GM18907 (cell line): Measurements from ENCODE around the gene ELL.

Experiments used
- ATAC-seq: cut with Tn5 transposase; IDR thresholded peaks from one replicate; pipeline ENCODE4 v1.9.1; 2021; ENCODE audit warnings: mild to moderate bottlenecking, moderate library complexity; ENCODE audit not compliant: unreplicated experiment

ELL gene

DNA sequence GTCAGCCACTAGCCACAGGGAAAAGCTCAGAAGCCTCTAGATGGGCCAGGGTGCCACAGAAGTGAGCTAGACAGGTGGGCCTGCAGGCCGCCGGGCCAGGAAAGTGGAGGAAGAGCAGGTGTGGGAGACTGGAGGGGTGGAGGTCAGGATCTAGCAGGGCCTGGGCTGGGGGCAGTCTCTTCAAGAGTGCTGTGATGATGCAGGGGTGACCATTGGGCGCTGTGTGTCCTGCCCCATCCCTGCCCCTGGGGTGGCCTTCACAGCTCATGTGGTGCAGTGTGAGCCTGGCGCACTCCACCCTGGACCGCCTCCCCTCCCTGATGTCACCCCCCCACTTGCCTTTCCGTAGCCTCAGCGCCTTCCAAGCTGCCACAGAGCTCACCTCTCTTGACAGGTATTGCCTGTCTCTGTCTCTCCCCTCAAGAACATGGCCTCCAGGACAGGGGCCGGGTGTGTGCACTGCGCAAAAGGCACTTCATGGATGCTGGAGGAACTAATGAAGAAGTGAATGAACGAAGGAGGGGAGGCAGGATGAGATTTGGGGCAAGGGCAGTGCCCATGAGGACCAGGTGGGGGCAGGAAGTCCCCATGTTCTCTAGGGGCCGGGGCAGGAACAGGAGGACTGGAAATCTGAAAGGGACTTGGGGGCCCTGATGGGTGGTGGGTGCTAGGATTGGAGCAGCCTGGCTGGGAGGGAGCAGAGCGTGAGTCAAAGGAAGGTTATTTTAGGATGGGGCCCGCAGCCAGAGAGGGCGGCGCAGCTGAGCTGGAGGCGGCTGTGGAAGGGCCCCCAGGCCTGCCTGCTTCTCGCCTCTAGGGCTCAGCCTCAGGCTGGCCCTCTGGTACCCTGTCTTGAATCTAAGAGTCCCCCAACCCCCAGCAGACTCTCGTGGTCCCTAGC lies 96.1 kb downstream of the ELL start:
- no peak for ATAC-seq

DNA sequence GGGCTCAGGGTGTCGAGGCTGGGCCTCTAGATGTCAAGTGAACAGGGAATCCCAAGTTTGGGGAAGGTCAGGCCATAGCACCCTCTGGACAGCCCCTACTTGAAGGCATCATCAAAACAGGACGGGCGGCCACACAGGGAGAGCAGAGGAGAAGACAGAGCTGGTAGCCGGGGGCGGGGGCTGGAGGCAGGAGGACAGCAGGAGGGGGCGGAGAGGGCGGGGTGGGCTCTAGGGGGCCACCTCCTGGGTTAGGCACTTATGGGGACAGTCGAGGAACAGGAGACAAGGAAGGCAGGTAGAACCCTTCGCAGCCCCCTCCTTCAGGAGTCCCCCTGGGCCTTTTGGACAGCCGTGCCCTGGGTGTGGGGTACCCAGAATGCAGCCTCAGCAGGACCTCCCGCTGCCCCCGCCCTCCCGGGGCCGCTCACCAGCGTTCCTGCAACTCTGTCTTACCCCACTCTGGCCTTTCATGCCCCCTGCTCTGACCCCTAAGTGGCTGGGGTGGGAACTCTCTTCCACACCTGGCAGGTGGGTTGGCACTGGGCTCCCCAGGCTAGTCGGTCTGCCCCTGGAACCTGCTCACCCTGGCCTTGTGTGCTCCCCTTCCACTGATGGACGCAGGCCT lies 96.9 kb downstream of the ELL start:
- ATAC-seq, result no peak

DNA sequence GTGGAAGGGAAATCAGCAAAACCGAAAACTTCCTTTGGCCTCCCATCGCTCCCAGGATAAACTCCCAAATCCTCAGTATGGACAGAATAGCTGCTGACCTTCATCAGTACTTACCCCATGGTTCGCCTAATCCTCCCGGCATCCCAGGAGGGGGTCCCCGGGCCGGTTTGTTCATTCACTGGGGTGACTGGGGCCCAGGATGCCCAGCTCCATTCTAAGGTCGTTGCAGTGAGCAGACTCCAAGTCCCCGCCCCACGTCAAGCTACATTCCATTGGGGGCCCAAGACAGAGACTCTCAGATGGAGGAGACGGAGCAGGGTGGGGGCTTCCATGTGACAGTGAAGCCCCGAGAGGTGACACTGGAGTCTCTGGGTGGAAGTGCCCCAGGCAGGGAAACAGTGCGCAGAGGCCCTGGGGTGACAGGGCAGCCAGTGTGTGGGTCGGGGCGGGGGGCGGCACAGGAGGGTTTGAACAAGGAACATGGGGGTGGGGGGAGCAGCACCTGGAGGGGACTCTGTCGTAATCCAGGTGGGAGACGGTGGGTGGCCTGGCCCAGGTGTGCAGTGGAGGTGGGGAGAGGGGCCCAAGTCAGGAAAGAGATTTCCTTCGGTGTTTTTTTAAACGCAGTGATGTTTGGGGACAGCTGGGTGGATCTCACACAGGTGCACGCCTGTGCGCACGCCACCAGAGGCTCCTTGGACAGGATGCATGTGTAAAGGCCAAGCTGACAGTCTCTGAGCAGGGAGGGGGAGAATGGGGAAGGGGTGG lies 97.6 kb downstream of the ELL start:
- ATAC-seq, result no peak

DNA sequence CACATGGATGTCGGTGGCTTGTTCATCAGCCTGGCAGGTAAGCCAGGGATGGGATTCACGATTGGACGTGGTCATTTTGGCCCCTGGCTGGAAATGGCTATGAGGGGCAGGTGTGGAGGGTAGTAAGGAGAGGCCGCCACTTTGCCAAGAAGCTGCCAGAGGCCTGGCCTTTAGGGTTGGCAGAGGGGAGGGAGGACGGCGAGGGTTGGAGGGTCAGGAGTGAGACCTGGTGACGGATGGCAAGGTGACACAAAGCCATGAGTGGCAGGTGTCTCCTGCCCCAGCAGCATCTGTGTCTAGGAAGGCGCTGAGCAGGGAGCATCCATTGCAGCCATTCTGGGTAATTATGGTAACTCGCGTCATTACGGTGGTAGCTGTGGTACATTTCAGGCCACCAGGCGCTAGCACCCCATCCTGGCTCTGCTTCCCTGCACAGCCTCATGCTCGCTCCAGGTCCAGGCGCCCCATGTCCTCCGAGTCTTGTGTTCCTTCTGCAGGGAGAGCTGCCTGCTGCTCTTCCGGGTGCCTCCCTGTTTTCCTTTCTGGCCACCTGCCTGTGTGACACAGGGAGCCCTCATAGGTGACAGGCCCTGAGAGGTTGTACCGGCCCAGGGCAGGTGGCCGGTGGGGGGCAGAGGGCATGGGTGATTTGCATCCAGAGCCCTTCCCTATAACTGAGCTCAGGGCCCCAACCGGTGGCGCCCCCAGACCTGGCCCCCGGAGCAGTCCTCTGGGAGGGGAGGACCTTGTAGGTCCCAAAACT lies 98.4 kb downstream of the ELL start:
- no peak for ATAC-seq

DNA sequence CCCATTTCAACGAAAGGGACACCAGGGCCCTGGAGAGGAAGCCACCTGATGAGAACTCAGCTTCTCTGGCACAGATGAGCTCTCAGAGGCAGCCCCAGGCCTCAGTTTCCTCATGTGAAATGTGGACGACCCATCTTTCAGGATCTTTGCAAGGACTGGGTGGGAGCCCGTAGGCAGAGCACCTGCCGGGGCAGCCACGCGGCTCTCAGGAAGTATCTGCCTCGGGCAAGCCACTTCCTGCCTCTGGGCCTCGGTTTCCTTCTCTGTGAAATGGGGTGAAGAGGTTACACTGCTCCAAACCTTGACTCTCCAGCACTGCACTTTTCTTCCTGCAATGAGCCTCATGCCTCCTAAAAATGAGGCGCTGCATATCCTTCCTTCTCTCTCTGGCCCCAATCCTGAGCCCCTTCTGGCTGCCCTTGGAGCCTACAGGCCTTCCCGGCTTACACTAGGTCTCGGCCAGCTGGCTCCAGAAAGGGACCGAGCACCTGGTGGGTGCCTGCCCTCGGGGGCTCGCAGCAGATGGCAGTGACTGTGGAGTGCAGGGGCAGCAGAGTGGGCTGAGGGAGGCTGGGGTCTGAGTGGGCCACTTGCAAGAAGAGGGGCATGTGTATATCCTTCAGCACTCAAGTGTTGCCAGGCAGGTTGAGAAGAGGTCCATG lies 99.2 kb downstream of the ELL start:
- no peak for ATAC-seq

DNA sequence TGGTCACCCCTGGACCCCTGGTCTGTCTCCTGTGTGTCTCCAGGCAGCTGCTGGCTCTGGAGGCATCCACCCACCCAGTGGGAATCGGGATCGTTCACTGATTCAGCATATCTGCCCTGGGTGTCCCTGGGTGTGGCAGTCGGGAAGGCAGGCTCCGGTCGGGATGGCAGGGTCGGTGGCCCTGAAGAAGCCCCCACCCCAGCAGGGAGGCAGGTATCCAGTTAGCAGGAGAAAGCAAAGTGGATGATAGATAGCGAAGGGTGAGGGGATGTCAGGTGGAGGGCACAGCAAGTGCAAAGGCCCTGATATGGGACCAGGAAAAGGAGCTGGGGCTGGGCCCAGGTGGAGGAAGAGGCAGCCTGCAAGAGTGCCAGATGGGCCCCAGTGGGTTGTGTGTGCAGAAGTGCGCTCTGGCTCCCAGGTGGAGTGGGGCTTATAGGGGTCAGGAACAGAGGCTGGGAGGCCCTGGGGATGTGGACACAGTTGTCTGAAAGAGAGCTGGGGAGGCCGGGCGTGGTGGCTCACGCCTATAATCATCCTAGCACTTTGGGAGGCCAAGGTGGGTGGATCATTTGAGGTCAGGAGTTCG lies 100.4 kb downstream of the ELL start:
- ATAC-seq, result no peak

DNA sequence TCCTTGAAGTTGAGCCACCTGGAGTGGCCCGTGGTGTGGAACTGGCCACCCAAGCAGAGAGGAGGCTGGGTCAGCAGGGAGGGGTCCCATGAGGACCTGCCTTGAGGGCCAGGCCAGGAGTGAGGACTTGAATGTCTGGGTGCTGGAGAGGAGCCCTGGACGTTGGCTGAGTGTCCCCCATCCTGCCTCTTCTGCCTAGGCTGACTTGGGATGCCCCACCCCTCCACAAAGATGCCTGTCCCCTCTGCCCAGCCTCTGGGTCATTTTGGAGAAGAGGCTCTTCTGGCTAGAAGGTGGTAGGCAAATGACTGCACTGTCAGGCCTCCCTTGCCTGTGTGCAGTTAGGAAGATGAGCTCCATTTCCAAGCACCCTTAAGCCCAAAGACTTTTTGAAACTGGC lies 100.9 kb downstream of the ELL start:
- no peak for ATAC-seq

DNA sequence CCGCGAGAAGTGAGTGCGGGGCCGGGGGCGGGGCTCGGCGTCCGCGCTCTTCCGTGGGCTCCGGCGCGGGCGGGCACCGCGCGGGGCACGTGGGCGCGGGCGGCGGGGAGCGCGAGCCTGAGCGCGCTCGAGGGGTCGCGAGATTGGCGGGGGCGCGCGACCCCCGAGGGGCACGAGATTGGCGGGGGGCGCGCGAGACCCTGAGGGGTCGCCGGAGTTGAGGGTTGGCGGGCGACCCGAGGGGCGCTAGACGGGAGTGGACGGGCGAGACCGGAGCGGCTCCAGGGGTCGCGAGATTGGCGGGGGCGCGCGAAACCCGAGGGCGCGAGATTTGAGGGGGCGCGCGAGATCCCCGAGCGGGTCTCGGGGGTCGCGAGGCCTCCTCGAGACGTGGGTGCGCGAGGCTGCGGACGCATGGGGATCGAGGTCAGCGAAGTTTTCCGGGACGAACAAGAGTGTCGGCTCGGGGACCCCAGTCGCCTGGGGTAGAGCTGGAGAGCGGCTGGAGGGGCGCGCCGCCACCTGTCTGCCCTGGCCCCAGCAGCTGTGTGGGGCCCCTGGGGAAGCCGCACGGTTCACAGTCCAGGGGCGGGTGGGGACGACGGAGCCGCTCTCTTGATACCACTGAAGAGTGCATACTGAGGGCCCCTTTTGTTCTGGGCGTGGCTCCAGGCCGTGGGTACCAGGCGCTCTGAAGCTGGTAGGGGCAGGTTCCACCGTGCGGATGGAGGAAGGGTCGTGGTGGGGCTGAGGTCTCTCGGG lies 102.0 kb downstream of the ELL start:
- ATAC-seq, result peak; percentile 4

DNA sequence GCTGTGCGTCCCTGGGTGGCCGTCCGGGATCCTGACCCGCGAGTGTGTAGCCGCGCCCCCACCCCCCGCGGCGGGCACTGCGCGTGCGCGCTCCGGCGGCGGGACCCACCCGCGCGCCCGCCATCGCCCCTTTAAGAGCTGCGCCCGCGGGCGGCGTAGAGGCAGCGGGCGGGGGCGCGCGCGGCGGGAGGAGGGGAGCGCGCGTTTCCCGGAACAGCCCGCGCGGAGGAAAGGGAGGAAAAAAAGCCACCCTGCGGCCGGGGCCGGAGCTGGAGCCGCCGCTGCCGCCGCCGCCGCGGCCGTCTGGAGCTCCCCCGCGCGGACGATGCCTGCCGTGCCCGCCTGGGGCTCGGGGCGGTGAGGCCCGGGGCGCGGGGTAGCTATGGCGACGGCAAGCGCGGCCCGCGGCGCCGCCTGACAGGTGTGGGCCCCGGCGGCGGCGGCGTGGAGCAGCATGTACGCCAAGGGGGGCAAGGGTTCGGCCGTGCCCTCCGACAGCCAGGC lies 102.6 kb downstream of the ELL start, which contains the start of gene SSBP4:
TSS of gene SSBP4 (plus strand) at position 204 of the 504 bp plus-strand sequence. CDS start at position 455, 251 bp downstream.
- ATAC-seq, result peak; percentile 35

DNA sequence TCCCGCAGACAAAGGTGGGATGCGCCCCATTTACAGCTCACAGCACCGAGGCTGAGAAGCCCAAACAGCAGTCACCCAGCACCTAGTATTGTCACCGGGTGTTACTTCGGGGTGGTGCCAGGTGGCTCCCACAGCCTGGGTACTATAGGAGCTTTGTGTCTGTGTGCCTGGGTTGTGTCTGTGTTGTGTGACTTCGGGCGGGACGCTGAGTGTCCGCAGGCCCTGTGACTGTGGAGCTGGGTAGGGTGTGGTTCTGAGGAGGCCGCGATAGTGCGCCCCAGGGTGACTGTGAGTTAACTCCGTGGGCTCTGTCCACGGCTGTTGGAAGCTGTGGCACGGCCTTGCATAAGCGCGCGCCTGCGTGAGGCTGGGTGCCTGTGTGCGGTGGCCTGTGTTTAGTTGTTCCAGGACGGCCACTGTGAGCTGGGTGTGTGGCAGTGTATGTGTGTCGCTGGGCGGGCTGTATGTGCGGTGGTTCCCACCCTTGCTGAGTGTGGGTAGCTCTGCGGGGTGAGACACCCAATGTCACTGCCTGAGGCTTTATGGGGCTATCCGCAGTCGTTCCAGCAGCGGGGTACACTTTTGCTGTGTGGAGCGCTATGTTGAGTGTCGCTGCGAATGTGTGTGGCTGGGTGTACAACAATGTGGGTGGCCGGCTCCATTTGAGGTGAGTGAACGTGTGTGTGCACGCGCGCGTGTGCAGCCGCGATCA lies 103.2 kb downstream of the ELL start:
- ATAC-seq, result peak; percentile 3

DNA sequence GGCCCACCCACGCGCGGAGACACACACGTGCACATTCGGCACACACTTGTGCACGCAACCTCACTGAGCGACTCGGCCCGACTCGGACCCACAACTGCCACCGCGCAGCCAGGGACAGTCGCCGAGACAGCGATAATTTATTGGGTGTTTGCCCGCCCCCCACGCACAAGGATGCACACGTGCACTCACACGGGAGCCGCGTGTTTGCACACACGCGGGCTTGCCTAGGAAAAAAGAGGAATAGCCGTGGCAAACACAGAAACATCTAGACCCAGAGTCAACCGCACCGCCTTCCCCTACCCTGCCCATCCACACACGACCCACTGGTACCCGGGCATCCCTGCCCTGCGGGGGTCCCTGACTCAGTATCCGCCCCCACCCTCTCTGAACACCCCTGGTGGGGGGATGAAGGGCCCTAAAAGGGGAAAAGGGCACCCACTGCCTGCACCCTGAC lies 103.8 kb downstream of the ELL start:
- ATAC-seq, result no peak

DNA sequence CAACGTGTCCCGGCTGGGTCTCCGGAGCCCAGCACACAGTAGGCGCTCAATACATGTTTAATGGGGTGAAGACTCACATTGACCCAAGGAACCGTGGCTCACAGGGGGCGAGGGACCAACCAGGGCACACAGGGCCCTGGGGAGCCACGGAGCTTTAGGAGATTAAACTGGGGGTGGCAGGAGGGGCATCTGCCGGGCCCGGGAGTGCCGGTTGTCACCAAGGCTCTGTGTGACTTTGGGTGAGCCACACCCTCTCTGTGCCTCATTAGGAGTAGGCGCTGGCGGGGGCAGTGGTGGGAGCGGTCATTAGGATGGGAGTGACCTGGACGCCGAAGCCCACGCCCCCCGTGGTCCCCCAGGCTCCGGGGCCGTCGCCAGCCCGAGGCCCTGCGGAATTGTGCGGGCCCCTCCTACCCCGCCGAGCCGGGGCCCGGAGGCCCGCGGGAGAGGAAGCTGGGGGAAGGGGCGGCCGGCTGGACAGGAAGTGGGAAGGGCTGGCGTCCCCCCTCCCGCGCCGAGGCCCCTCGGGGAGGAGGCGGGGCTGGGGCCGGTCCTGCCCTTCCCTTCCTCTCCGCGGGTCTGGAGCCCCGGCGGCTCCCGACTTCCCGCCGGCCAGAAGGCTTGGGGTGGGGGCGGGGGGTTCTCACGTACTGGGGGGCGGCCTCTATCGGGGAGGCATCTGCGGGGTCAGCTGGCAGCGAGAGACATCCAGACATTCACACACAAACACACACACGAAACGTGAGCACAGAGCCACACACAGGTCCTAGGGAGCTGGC lies 104.4 kb downstream of the ELL start:
- no peak for ATAC-seq

DNA sequence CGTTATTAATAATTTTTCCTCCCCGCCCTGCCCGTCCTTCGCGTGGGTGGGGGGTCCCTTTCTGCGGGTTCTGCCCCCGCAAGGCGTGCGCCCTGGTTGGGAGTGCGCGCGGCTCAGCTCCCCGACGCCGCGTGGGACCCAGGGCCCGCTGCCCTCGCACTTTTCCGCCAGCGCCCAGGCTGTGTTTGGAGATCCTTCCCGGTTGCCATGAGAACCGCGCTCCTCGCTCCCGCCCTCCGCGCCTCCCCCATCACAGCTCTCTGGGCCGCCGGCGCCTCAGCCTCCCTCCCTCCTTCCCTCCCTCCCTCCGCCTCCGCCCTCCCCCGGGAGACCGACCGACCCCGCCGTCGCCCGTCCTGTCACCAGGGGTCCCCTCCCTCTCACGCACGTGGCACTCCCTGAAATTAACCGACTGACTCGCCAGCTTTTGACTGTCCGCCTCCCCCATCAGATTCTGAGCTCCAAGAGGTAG lies 105.1 kb downstream of the ELL start:
- ATAC-seq, result no peak

DNA sequence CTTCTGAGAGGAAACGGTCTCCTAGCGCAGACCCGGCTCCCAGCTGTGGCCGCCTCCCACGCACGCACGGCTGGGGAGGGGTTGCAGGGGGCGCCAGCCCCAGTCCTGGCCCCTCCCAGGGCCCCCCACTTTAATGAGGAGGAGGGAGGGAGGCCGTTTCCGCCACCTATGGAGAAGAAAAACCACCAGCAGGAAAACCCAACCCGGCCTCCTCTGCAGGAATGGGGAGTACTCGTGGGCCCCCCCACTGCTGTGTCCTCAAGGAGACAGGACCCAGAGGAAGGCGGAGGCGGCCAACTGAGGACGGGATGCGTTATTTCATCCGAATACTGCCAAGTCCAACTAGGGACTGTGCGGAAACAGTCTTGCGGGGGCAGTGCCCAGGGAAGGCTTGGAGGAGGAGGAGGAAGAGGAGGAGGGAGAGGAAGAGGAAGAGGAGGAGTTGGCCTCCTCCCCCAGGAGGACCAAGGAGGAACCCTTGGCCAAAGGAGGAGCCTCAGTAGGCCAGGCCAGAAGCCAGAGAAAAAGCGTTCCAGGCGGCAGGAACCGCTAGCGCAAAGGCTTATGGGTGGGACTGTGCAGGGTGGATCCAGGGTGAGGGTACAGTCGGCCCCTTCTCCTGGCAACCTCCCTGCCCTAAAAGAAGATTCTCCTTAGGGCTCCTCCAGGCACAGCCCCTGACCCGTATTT lies 106.5 kb downstream of the ELL start:
- ATAC-seq, result no peak

DNA sequence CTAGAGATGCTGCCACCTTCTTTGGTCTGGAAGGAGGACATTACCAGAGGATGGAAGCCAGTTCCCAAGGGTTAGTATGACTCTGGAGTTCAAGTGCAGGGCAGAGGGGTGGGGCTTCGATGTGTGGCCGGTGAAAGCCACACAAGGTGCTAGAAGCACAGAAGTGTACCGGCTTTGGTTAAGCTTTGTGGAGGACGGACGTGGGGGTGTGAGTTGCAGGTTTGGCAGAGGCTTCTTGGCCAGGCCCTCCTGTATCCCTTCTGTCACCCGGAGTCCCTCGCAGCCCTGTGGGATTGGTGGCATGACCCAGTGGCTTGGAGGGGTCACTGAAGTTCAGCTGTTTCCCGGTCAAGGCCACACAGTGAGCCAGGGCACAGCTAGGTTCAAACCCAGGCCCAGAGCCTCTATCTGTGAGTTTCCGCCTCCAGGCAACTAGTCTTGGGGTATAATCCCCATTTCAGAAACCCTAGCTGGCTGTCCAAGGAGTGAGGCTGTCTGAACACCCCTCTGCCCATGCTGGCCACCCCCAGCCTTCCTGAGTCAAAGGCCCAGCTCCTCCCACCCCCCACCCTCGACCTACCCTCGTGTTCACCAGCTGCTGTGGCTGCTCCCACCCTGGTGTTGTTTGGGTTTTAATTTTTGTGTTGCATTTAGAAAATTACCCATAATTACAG lies 107.2 kb downstream of the ELL start:
- ATAC-seq, result no peak

DNA sequence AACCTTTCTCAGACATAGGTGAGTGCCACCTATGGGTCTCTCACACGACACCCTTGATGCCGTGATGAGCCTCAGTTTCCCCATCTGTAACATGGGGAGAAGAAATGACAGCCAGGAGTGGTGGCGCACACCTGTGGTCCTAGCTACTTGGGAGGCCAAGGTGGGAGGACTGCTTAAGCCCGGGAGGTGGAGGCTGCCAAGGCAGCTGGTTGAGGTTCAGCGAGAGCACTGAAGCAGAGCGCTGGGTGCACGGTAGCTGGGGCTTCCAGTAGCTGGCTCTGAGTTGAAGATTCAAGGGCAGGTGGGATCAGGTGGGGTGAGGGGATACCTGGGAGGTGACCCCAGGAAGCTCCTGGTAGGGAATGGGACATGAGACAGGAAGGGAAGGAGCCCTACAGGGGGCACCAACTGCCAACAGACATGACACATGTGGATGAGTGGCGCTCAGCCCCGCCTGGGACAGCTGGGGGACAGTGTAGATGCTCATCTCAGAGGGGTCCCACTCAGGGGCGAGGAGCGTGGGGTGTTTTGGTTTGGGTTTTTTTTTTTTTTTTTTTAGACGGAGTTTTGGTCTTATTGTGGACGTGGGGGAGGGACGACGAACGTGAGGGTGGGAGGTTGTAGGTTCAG lies 109.1 kb downstream of the ELL start:
- no peak for ATAC-seq
